ENCODE results near the gene ANAPC1.
"Not testable (repeated sequence)": the region's sequence is repeated elsewhere in the genome, so short reads cannot be mapped to it uniquely, and the experiment has no call there.

Gene ANAPC1

DNA sequence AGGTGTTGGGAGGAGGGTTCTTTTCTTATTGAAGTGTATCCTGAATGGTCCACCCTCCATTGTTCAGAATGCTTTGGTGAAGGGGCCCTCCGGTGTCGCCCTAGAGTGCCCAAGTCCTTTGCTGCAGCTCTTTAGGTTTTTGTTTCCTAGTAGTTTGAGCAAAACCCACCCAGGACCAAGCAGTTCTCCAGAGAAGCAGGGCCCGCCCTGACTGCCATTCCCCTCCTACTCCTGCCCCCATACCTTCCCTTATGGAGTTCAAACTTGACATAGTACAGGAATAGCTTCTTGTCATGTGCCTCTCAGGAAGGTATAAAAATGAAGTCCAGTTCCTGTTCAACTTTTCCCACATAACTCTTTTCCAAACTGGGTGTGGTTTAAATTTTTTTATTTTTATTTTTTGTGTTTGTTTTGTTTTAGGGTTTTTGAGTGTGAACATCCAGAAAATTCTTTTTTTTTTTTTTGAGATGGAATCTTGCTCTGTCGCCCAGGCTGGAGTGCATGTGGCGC lies 20.0 kb upstream of the ANAPC1 start:
- DNase-seq = no peak

DNA sequence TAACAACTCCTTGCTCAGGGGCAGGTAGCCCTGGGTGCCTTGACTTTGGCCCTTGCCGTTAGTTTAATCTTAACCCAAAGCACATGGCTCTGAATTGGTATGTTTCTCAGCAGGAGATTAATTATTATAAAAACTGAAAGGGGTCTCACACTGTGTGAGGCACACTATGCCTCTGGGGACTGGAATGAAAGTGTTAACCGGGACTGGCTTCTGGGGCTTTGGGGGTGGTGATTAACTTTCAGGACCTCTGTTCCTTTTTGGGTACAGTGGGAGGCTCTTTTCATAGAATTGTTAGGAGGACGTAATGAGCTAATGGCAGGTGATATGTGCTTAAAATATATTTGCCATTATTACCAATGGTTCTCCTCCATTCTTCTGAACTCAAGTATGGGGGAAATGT lies 19.5 kb upstream of the ANAPC1 start:
- no peak for DNase-seq

DNA sequence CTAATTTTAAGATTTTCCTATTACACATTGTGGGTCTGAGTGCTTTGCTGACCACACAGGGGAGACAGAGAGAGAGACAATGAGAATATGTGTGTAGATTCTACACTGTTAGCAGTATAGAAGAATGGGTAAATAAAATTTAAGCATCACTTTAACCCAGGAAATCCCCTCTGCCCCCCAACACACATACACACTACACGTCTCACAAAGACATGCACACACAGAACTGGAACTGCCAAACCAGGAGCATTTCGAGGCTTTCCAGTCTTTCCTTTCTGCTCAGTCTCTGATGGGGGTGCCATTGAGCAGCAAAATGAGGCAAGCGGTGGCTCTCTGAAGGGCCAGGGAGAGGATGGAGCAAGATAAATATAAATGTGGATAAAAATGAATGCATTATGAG lies 16.9 kb upstream of the ANAPC1 start:
- peak in 1 of 5 donors; percentile 11 for DNase-seq

DNA sequence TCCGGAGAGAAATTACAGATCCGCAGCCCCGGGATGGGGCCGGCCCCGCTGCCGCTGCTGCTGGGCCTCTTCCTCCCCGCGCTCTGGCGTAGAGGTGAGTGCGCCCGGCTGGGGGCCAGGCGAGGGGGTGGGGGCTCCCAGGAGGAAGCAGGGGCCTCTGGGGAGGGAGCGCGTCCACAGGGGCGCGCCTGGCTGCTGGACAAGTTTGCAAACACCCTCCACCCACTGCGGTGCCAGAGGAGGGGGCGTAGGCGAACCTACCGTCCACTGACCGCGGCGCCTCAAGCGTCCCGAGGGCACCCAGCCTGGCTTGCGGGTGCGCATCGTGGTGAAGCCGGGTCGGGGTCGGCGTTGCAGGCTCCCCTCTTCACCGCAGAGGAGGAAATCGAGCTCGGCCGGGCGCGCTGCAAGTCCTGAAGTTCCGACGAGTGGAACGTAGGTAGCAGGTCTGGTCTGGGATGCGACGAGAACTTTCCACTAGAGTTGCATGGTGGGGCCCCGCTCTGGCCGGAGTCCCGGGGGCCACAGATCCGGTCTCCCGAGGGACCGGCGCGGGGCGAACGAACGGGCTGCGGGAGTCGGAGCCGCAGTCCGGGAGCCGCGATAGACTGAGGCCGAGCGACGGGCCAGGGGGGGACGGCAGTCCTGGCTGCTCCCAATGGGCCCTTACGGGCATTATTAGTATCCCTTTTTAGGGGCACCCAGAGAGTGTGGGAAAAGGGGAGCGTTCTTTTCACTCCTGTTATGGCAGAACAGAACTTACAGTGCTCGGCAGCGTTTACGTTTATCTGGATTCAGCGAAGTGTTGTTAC lies 14.9 kb upstream of the ANAPC1 start:
- DNase-seq = peak in 2 of 5 donors; percentile 14

DNA sequence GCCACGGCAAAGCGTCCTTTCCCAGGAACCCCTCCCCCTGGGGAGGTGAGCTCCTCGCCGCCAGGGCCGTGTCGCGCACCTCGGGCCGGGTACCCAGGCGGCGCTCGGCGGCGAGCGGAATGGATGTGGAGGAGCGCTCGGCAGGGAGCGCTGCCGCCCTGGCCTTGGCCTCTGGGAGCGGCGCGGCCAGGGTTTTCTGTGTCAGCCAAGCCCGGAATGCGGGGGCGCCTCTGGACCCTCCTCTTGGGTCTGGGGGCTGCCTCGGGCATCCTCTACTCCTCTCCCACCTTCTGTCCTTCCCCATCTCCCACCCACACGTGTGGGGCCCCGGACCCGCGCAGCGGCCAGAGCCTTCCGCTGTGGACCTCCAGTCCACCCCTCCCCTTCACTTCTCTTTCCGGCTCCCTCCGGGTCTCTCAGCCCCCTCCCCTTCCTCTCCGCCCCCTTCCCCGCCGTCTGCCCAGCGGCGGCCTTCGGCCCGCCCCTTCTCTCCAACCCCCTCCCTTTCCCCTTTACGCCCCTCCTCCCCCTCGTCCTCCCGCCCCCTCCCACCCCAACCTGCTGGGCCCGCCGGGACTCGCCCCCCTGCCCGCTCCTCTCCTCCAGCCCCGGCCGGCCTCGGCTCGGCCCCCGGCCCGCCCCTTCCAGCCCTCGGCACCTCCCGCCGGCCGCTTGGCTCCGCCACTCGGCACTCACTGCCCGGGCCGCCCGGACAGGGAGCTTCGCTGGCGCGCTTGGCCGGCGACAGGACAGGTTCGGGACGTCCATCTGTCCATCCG lies 14.1 kb upstream of the ANAPC1 start, which contains the start of gene MERTK:
Gene MERTK (plus strand): TSS at position 684 of the 779 bp plus-strand sequence. CDS start 129 bp downstream, outside the sequence.
- peak in 4 of 5 donors; percentile 26 to 62 (median 34) for DNase-seq

DNA sequence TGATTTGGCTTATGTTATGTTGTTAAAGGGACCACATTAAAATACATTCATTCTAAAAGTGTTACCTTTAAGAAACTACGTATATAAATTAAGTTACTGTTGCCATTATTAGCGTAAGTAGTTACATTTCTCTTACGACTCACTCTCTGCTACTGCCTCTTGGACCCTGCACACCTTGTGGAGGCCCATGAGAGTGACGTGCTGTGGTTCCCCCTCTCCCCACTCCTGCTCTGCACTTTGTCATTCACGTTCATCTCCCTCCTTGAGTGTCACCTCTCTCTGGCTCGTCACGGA lies 13.6 kb upstream of the ANAPC1 start:
- no peak for DNase-seq

DNA sequence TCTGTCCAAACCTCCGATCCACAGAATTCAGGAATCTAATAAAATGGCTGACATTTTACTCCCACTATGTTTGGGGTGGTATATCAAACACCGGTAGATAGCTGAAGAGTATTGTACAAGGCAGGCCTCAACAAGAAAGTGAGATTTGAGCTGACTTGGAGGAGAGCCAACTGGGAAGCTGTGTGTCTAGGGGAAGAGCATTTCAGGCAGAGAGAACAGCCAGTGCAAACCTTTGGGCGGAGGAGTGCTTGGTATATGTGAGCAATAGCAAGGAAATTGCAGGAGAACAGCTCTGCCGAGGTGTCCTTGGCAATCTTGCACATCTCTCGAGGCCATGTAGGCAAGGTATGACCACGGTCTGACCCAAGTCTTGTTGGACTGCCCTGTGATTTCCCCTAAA lies 12.6 kb upstream of the ANAPC1 start:
- no peak for DNase-seq

DNA sequence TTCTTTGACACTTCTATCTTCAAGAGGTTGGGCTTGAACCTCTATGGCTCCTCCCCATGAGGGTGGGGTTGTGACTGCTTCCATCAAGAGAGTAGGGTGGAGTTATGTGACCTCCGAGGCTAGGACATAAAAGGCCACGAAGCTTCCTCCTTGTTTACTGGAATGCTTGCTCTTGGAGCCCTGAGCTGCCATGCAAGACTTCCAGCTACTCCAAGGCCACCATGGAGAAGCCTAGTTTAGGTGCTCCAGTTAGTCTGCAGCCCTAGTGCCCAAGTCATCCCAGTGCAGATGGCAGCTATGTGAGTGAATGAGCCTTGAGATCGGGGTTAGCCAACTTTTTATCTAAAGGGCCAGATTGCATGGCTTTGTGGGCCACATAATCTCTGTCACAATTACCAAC lies 12.0 kb upstream of the ANAPC1 start:
- DNase-seq = no peak

DNA sequence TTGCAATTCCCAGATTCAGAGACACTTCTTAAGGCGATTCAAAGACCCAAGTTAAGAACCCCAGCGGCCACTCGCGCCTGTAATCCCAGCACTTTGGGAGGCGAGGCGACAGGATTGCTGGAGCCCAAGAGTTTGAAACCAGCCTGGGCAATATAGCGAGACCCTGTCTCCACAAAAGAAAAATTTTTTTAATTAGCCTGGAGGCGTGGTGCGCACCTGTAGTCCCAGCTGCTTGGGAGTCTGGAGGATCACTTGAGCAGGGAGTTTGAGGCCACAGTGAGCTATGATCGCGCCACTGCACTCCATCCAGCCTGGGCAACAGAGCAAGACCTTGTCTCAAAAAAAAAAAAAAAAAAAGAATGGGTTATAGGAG lies 585 bp upstream of the ANAPC1 start:
- DNase-seq = no peak

DNA sequence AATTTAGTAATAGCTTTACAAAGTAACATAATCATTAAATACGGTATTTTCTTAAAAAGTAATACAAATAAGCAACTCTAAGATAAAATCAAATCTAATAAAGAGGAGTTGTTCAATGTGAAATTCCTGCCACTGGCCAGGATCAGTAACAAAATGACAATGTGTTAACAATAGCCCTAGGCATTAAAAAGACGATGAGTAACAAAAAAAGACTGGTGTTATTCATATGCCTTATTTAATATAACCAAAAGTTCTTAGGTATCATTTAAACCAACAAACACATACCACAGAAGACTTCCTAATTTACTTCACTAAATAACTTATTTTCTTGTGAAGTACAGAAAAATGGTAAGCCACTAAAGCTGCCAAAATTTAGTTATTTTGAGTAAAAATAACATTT lies 11.2 kb downstream of the ANAPC1 start:
- DNase-seq = not testable (repeated sequence)

DNA sequence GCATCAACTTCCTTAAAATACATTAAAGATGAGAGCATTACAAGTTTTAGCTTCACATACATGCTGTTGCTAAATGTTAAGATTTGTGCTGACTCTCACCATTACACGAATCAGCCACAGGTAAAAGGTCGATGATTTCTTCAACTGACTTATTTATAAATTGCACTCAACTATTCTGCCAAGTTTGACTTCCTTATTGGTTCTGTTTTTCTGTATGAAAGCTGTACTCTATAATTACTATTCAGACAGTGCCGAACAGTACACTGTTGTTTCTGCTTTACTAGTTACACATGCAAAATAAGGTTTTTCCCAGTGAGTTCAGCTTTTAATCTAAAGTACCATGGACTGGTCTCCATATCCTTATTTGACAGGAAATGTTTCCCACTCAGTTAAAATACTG lies 18.9 kb downstream of the ANAPC1 start:
- DNase-seq = not testable (repeated sequence)

DNA sequence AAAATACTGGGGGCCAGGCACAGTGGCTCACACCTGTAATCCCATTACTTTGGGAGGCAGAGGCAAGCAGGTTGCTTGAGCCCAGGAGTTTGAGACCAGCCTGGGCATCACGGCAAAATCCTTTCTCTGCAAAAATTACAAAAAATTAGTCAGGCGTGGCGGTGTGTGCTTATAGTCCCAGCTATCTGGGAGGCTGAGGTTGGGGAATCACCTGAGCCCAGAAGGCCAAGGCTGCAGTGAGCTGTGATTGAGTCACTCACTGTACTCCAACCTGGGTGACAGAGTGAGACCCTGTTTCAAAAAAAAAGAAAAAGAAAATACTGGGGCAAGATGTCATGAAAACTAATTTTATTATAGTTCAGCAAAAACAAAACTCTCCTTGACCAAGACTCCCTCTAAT lies 24.0 kb downstream of the ANAPC1 start:
- DNase-seq = not testable (repeated sequence)

DNA sequence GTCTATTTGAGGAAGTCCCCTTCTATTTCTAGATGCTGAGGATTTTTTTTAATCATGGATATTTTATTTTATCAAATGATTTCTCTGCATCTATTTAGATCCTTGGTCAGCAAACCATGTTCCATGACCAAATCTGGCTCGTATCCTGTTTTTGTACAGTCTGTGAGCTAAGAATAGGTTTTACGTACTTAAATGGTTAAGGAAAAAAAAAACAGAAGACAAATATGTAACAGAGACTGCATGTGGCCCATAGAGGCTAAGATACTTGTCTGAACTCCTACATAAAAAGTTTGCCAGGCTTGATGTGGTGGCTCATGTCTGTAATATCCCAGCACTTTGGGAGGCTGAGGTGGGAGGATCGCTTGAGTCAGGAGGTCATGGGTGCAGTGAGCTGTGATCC lies 31.4 kb downstream of the ANAPC1 start:
- DNase-seq = not testable (repeated sequence)

DNA sequence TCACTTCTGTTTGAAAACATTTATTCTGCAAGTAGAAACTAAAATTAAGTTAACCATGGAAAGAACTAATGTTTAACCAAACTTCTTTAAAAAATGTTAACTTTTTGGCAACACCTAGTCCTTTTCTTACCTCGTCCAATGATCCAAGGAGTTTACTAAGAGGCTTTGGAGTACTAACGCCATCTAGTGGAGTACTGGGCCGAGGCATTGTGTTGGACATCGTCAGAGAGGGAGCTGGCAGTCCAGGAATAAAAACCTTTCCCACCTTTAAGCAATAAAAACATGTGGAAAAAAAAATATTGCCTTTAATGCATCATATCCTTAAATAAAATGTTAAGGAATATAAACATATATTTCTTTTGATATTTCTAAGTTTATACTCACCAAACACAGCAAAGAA lies 33.3 kb downstream of the ANAPC1 start:
- DNase-seq = peak in 1 of 5 donors; percentile 3

DNA sequence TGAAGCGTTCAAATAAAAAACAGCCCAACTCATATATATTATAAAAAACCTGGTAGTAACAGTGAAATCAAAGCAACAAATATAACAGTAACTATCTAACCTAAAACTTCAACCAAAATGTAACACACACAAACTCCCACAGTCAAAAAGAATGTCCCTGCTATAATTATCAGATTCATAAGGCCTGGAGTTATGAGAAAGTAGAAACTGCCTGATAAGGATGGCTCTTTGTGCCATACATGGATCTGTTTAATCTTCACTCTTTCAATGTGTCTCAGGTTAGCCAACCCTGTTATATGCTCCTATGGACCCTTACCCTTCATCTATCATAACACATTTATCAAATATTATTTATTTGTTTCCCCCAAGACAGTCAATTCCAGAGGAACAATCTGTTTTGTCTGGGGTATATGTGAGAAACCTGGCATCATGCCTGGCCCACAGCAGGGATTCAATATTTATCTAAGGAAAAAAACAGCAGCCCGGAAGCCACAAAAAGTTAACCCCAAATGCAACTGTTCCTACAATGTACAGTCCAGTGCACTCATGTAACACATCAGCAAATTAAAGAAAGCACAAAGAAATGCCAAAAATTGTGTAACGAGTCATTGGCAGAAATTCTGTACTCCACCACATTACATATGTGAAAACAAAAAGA lies 44.2 kb downstream of the ANAPC1 start:
- DNase-seq = not testable (repeated sequence)

DNA sequence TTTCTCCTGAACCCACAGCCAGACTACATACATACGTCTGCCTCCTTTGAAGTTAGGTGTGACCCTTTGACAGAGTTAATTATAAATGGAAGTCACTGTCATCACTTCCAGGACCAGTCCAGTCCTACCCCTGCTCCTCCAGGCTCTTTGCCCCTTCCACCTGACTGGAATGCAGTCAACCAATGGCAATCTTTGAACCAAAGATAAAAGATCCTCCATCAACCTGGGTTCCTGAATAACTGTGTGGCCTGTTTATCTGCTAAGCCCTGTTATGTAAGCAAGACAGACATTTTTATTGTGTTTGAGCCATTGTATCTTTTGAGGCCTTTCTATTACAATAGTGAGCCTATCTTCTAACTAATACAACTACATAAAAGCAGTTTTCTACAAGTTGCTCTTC lies 45.0 kb downstream of the ANAPC1 start:
- not testable (repeated sequence) for DNase-seq

DNA sequence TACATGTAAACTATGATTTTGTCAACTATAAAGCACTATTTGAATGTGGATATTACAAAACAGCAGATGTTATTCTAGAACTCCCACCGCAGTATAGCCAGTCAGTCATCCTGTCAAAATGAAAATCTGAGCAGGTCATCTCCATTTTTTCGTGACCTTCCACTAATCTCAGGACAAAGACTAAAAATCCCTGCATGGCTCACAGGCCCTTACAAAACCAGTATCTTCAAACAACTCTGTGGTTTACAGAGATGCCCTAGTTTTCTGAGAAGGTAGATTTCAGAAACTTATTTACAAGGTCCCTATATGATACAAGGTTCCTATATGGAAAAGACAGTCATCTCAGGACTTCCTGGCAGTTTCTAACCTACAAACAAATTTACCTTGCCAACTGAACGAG lies 49.8 kb downstream of the ANAPC1 start:
- peak in 1 of 5 donors; percentile 22 for DNase-seq

DNA sequence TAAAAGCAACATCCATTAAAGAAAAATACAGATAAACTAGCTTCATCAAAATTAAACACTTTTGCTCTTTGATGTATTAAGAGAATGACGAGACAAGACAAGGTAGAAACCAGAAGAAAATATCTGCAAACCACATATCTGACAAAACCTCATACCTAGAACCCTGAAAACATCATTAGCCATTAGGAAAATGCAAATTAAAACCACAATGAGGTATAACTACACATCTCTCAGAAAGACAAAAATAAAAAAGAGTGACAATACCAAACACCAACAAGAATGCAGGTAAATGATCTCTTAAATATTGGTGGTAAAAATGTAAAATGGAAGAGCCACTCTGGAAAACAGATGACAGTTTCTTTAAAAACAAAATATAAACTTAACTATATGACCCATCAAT lies 53.5 kb downstream of the ANAPC1 start:
- DNase-seq = not testable (repeated sequence)

DNA sequence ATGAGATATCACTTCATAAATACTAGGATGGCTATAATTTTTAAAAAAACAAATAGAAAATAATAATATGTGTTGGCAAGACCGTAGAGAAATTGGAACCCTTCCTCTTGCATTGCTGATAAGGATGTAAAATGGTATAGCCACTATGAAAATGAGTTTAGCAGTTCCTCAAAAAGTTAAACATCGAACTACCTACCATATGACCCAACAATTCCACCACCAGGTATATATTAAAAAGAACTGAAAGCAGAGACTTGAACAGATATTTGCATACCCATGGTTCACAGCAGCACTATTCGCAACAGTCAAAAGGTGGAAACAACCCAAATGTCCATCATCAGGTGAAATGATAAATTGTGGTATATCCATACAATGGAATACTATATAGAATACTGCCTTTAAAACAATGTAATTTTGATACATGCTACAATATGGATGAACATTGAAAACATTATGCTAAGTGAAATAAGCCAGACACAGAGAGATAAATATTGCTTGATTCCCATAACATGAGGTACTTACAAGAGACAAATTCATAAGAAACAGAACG lies 55.7 kb downstream of the ANAPC1 start:
- DNase-seq = not testable (repeated sequence)

DNA sequence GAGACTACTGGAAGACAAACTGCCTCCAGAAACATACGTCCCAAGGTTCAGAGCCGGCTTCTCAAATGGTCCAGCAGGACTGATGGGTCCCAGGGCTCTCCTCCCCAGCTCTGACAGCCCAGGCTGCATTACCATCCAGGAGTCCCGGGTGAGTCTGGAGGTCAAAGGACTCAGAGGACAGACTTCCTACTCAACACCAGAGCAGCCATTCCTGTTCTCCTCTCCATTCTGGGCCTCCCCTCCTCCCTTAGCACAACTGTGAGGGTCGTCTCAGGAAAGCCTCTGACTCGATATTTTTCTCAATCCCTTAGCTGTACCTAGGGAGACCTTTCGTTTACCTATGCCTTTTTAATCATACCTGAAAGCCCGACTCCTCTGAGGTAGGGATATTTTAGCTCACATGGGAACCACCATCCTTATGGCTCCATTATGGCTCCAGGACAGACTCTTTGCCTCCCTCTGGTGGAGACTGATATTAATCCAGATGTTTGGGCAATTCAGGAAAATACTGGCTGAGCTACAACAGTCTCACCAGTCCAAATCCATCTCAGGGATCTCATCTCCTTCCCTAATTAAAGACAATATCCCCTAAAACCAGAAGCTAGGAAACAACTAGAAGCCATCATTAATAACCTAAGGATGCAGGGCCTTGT lies 70.9 kb downstream of the ANAPC1 start:
- not testable (repeated sequence) for DNase-seq

DNA sequence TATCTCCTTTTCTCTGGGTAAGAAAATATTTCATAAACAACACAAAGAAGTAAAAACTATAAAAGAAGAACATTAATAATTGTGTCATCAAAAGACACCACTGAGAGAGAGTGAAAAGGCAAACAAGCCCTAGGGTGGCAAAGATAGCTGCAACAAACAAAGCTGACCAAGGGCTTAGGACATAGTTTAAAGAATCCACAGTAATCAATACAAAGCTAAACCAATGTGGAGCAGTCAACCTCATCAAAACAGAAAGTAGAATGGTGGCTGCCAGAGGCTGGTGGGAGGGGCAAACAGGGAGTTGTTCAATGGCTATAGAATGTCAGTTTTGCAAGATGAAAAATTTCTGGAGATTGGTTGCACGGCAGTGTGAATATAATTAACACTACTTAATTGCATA lies 93.4 kb downstream of the ANAPC1 start:
- not testable (repeated sequence) for DNase-seq

DNA sequence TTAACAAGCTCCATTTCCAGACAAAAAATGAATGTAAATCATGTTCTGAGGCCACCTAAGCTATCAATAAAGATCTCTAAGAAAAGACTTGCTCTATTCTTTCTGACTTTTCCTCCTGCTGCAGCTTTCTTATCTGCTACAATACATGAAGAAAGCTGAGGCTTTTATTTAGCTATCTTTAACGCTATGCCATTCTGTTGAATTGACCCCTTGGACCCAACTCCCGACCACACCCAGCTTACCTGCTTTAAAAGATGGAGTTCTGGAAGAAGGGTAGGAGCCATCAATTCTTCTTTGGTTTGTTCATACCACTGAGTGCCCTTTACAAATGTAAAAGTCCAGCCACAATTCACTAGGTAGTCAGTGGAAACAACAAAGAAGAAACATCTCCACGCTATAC lies 99.9 kb downstream of the ANAPC1 start:
- not testable (repeated sequence) for DNase-seq
